OCI-LY3 (cell line): Measurements from ENCODE around the gene RPL12.

Experiments used
- H2AFZ ChIP-seq: fragments of 200-600, 300-600 bp; shearing (Covaris generic); 2 replicates; pipeline ENCODE4 v1.6.0; 2014; ENCODE audit warnings: antibody characterized with exemption, low read depth, low read length
- H3K27ac ChIP-seq: fragments of 200-600, 300-600 bp; sonication (generic); 2 replicates; pipeline ENCODE4 v1.5.1; 2014; ENCODE audit warnings: mild to moderate bottlenecking, low read length, moderate library complexity, mixed read lengths
- H3K27me3 ChIP-seq: fragments of 200-600, 300-600 bp; sonication (generic); 2 replicates; pipeline ENCODE4 v1.6.1; 2014; ENCODE audit warnings: low read depth, low read length, mixed read lengths
- H3K36me3 ChIP-seq: fragments of 200-600, 300-600 bp; sonication (generic); replicated peaks from 2 replicates; pipeline ENCODE3; 2014; ENCODE audit warnings: low read depth, low read length, mixed read lengths
- H3K4me1 ChIP-seq: fragments of 300-600, 200-600 bp; sonication (generic); 2 replicates; pipeline ENCODE4 v1.6.1; 2014; ENCODE audit warnings: low read length, mixed read lengths
- H3K4me2 ChIP-seq: fragments of 200-600, 300-600 bp; sonication (generic); 2 replicates; pipeline ENCODE4 v1.6.1; 2014; ENCODE audit warnings: low read length, mixed read lengths
- H3K4me3 ChIP-seq: fragments of 300-600, 200-600 bp; sonication (generic); 2 replicates; pipeline ENCODE4 v1.5.1; 2014; ENCODE audit warnings: antibody characterized with exemption, mild to moderate bottlenecking, low read length, moderate library complexity
- H3K79me2 ChIP-seq: fragments of 300-600, 200-600 bp; shearing (Covaris generic); 2 replicates; pipeline ENCODE4 v1.6.1; 2014; ENCODE audit warnings: mild to moderate bottlenecking, low read length, mixed read lengths
- H3K9ac ChIP-seq: fragments of 300-600, 200-600 bp; shearing (Covaris generic); 2 replicates; pipeline ENCODE4 v1.6.0; 2014; ENCODE audit warnings: mild to moderate bottlenecking, low read length, moderate library complexity
- H3K9me3 ChIP-seq: fragments of 200-600, 300-600 bp; shearing (Covaris generic); 2 replicates; pipeline ENCODE4 v1.6.1; 2014; ENCODE audit warnings: low read length, mixed read lengths; ENCODE audit not compliant: insufficient read depth
- H4K20me1 ChIP-seq: fragments of 200-600, 300-600 bp; sonication (generic); 2 replicates; pipeline ENCODE4 v1.6.1; 2016; ENCODE audit warnings: low read length, mixed read lengths; ENCODE audit not compliant: insufficient read depth
- EZH2phosphoT487 ChIP-seq: fragments of 200-600 bp; shearing (Covaris generic); IDR thresholded peaks from 2 replicates; pipeline ENCODE4 v1.6.1; 2018; ENCODE audit warnings: antibody characterized with exemption, mixed run types, low read depth
- TF ChIP-seq, protein P1 (sequence below): fragments of 200-600, 300-600 bp; sonication (generic); IDR thresholded peaks from 2 replicates; pipeline ENCODE4 v1.5.1; 2014; ENCODE audit warnings: antibody characterized with exemption, low read length, low read depth

Gene RPL12

DNA sequence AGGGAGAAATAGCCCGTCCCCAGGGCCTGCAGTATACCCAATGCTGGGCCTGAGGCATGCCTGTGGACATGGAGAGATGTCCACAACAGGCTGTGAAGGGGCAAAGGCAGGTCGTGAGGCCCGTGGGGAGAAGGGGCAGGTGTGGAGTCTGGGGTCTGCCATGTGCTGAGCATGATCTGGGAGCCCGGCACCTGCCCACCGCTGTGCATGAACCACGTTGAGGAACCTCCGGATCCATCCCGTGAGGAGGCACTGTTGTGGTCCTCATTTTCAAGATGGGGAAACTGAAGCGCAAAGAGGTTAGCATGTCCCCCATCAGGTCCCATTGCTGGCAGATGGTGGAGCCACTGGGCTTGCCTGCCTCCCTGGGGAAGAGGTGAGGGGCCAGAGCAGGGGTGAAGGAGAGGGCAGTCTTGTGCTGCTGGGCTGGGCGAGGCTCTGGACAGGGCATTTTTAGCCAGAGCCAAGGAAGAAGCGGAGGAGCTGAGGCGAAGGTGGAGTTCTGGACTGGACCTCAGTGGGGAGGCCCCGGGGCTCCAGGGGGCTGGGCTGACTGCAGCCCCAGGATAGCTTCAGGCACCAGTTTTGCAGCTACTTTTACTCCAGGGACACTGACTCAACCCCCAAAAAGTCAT, 46.6 kb upstream of the RPL12 start:
- Histone ChIP-seq H3K4me1 (peaks cover 7% of the 10 kb centered on the region), H4K20me1 (no peaks in the 10 kb centered on the region), H3K27ac (no peak overlapping the region), H3K9ac (no peak overlapping the region), H3K9me3 (no peaks in the 10 kb centered on the region), H3K27me3 (no peaks in the 10 kb centered on the region), H3K36me3 (peaks cover 3% of the 10 kb centered on the region), H3K4me2 (no peak overlapping the region), H3K79me2 (no peaks in the 10 kb centered on the region), H2AFZ (no peak overlapping the region), H3K4me3 (no peak overlapping the region)
- no peak for TF ChIP-seq EZH2phosphoT487
- TF ChIP-seq, protein P1, sequence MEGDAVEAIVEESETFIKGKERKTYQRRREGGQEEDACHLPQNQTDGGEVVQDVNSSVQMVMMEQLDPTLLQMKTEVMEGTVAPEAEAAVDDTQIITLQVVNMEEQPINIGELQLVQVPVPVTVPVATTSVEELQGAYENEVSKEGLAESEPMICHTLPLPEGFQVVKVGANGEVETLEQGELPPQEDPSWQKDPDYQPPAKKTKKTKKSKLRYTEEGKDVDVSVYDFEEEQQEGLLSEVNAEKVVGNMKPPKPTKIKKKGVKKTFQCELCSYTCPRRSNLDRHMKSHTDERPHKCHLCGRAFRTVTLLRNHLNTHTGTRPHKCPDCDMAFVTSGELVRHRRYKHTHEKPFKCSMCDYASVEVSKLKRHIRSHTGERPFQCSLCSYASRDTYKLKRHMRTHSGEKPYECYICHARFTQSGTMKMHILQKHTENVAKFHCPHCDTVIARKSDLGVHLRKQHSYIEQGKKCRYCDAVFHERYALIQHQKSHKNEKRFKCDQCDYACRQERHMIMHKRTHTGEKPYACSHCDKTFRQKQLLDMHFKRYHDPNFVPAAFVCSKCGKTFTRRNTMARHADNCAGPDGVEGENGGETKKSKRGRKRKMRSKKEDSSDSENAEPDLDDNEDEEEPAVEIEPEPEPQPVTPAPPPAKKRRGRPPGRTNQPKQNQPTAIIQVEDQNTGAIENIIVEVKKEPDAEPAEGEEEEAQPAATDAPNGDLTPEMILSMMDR: no peak

GRCh38 chr9:127496974-127497373, 45.8 kb upstream of the RPL12 start:
- Histone ChIP-seq H3K9ac (no peak overlapping the region), H3K4me3 (no peak overlapping the region), H3K4me2 (no peak overlapping the region), H3K9me3 (no peaks in the 10 kb centered on the region), H4K20me1 (no peaks in the 10 kb centered on the region), H3K27ac (no peak overlapping the region), H3K4me1 (peaks cover 7% of the 10 kb centered on the region), H3K36me3 (peaks cover 3% of the 10 kb centered on the region), H3K79me2 (no peaks in the 10 kb centered on the region), H3K27me3 (no peaks in the 10 kb centered on the region), H2AFZ (no peak overlapping the region)
- TF ChIP-seq, protein P1: no peak
- TF ChIP-seq EZH2phosphoT487: no peak

- TF ChIP-seq, protein P1: no peak
- no peak for TF ChIP-seq EZH2phosphoT487
- peaks cover 3% of the 10 kb centered on the region for H3K36me3 ChIP-seq
- no peak overlapping the region for H3K9ac ChIP-seq
- H3K9me3 ChIP-seq: no peaks in the 10 kb centered on the region
- H3K4me3 ChIP-seq: no peak overlapping the region
- no peaks in the 10 kb centered on the region for H3K27me3 ChIP-seq
- H3K79me2 ChIP-seq: no peaks in the 10 kb centered on the region
- H2AFZ ChIP-seq: no peak overlapping the region
- H3K27ac ChIP-seq: no peak overlapping the region
- no peaks in the 10 kb centered on the region for H4K20me1 ChIP-seq
- H3K4me1 ChIP-seq: peaks cover 7% of the 10 kb centered on the region
- H3K4me2 ChIP-seq: no peak overlapping the region
These were observed 44.8 kb upstream of the RPL12 start for GRCh38 chr9:127495884-127496555.

GRCh38 chr9:127494304-127494702, 43.1 kb upstream of the RPL12 start:
- H3K36me3 ChIP-seq: peaks cover 8% of the 10 kb centered on the region
- H4K20me1 ChIP-seq: no peaks in the 10 kb centered on the region
- H3K9me3 ChIP-seq: no peaks in the 10 kb centered on the region
- H3K4me1 ChIP-seq: peaks cover 7% of the 10 kb centered on the region
- no peak overlapping the region for H3K27ac ChIP-seq
- no peak overlapping the region for H3K4me3 ChIP-seq
- no peaks in the 10 kb centered on the region for H3K79me2 ChIP-seq
- TF ChIP-seq, protein P1: no peak
- no peak for TF ChIP-seq EZH2phosphoT487
- H3K9ac ChIP-seq: no peak overlapping the region
- H3K4me2 ChIP-seq: no peak overlapping the region
- H2AFZ ChIP-seq: no peak overlapping the region
- no peaks in the 10 kb centered on the region for H3K27me3 ChIP-seq
